K562 (cell line): ENCODE results near the gene CIAO2A. TPM values are rescaled to one million over a fixed set of nuclear protein-coding genes. Genes with fewer than 3 reads are reported as not detected.

Experiments
- ATAC-seq: fragments of 200-7000 bp; cut with Tn5 transposase; 3 replicates; pipeline ENCODE4 v1.9.1; 2020; ENCODE audit warnings: moderate library complexity
- BruUV-seq: library from RNA; stranded (reverse); fragments of 400-500 nt; replicated peaks from 2 replicates; lab custom pipeline; 2021; lab: Mats Ljungman, UMichigan
- CTCF ChIA-PET: fragments of 300-600 bp; formaldehyde crosslinking; extraction: SDS; loops from one replicate; lab custom pipeline; 2021; ENCODE audit warnings: low intra/inter-chr PET ratio; lab: Yijun Ruan, JAX
- POLR2A ChIA-PET: fragments of 300-600, 350-650 bp; sonication (Branson Sonifier 250); formaldehyde crosslinking; extraction: SDS; loops from one replicate; lab custom pipeline; 2021; ENCODE audit warnings: antibody characterized with exemption, inconsistent platforms; lab: Yijun Ruan, JAX
- DNase-seq, 4 experiments: peaks; one replicate each; pipeline versions ENCODE4 v3.0.0 to v3.0.0-alpha.2; 2011 to 2018; ENCODE audit warnings: low spot score in 3 of 4, mixed read lengths in 3 of 4; ENCODE audit errors: extremely low read depth in 1 of 4
- FAIRE-seq: peaks from 2 replicates; lab custom pipeline; 2011; peaks lifted over from hg19 to GRCh38; lab: Jason Lieb, UNC
- H2AFZ ChIP-seq: 2 replicates; pipeline ENCODE4 v1.6.0; 2011; ENCODE audit warnings: low read depth, low read length, control low read depth, inconsistent platforms
- H3K27ac ChIP-seq: fragments of 200-600 bp; 3 replicates; pipeline ENCODE4 v1.8.0; 2011; ENCODE audit warnings: low read depth, mild to moderate bottlenecking, control low read depth, inconsistent platforms, low read length, moderate library complexity, mixed read lengths; ENCODE audit errors: extremely low read depth
- H3K27me3 ChIP-seq, 2 experiments: fragments of 300-600 bp in 1 of 2; 2 replicates in 1 of 2; 3 replicates in 1 of 2; pipeline versions ENCODE4 v1.6.0 to v1.8.0; 2011; ENCODE audit warnings: inconsistent platforms in 2 of 2, low read length in 2 of 2, mild to moderate bottlenecking in 1 of 2, mixed read lengths in 1 of 2, moderate library complexity in 1 of 2; ENCODE audit not compliant: control insufficient read depth in 2 of 2, insufficient read depth in 2 of 2
- H3K36me3 ChIP-seq: fragments of 300-600 bp; 3 replicates; pipeline ENCODE4 v1.8.0; 2011; ENCODE audit warnings: mild to moderate bottlenecking, low read length, inconsistent platforms; ENCODE audit not compliant: control insufficient read depth, insufficient read depth
- H3K4me1 ChIP-seq, 2 experiments: fragments of 200-600 bp in 1 of 2; replicated peaks in 1 of 2; 2 replicates in 1 of 2; 3 replicates in 1 of 2; pipeline versions ENCODE4 v1.5.1 to v1.8.0; 2011; ENCODE audit warnings: inconsistent platforms in 2 of 2, low read length in 2 of 2, mild to moderate bottlenecking in 1 of 2, mixed read lengths in 1 of 2, moderate library complexity in 1 of 2; ENCODE audit not compliant: control insufficient read depth in 2 of 2, insufficient read depth in 2 of 2
- H3K4me2 ChIP-seq: 2 replicates; pipeline ENCODE4 v1.6.1; 2011; ENCODE audit warnings: low read length, control low read depth, inconsistent platforms, mixed read lengths; ENCODE audit not compliant: insufficient read depth
- H3K4me3 ChIP-seq: fragments of 200-600 bp; sonication (generic), shearing (Covaris generic); 2 replicates; pipeline ENCODE4 v1.5.1; 2016; ENCODE audit warnings: control low read depth, inconsistent platforms
- H3K79me2 ChIP-seq: fragments of 200-600 bp; 3 replicates; pipeline ENCODE4 v1.8.0; 2011; ENCODE audit warnings: low read length, inconsistent platforms; ENCODE audit not compliant: control insufficient read depth, insufficient read depth
- H3K9ac ChIP-seq, 2 experiments: 2 replicates each; pipeline versions ENCODE4 v1.6.0 to v1.6.1; 2011; ENCODE audit warnings: low read depth in 2 of 2, low read length in 2 of 2, control low read depth in 1 of 2, inconsistent platforms in 1 of 2, mild to moderate bottlenecking in 1 of 2, mixed read lengths in 1 of 2; ENCODE audit not compliant: insufficient read depth in 1 of 2
- H3K9me1 ChIP-seq: one replicate; pipeline ENCODE4 v1.6.0; 2011; ENCODE audit warnings: inconsistent platforms, mild to moderate bottlenecking, low read length, moderate library complexity; ENCODE audit not compliant: control insufficient read depth, insufficient read depth
- H3K9me3 ChIP-seq: replicated peaks from 2 replicates; pipeline ENCODE4 v1.5.1; 2011; ENCODE audit warnings: low read depth, low read length, inconsistent platforms; ENCODE audit not compliant: control insufficient read depth, insufficient read depth
- H4K20me1 ChIP-seq: replicated peaks from 2 replicates; pipeline ENCODE4 v1.6.1; 2011; ENCODE audit warnings: low read length, inconsistent platforms, mixed read lengths; ENCODE audit not compliant: control insufficient read depth, insufficient read depth
- FOXP1 ChIP-seq: sonication (generic); formaldehyde crosslinking; IDR thresholded peaks from 2 replicates; pipeline ENCODE4 v1.8.0; 2022; ENCODE audit warnings: mild to moderate bottlenecking, missing genetic modification reagents
- NR2F6 ChIP-seq: fragments of 450-650 bp; formaldehyde crosslinking; IDR thresholded peaks from 2 replicates; pipeline ENCODE4 v1.4.0; 2020; ENCODE audit warnings: mild to moderate bottlenecking
- PHTF2 ChIP-seq: fragments of 250-450 bp; sonication (Bioruptor Pico); IDR thresholded peaks from 2 replicates; pipeline ENCODE4 v1.5.0; 2021; ENCODE audit warnings: mild to moderate bottlenecking
- RBM22 ChIP-seq: fragments of 200-400 bp; formaldehyde crosslinking; IDR thresholded peaks from 2 replicates; pipeline ENCODE4 v1.6.1; 2018; ENCODE audit warnings: low read length, low read depth; ENCODE audit not compliant: poor library complexity, severe bottlenecking
- SAP30 ChIP-seq: fragments of 200-600 bp; sonication (generic); IDR thresholded peaks from 2 replicates; pipeline ENCODE4 v1.6.1; 2012; ENCODE audit warnings: borderline replicate concordance, low read depth, mild to moderate bottlenecking, moderate library complexity, low read length, control low read depth, inconsistent platforms; ENCODE audit not compliant: insufficient read depth, poor library complexity, severe bottlenecking
- SIX5 ChIP-seq, 2 experiments: IDR thresholded peaks; 2 replicates each; pipeline ENCODE4 v1.6.1; 2011; ENCODE audit warnings: low read length in 2 of 2, borderline replicate concordance in 1 of 2, low read depth in 1 of 2, mild to moderate bottlenecking in 1 of 2, moderate library complexity in 1 of 2; ENCODE audit not compliant: insufficient read depth in 1 of 2
- ZNF133 ChIP-seq: fragments of 250-450 bp; sonication (Bioruptor Pico); IDR thresholded peaks from 2 replicates; pipeline ENCODE4 v1.4.0; 2020; ENCODE audit warnings: mild to moderate bottlenecking
- WGBS: fragments of 100-300 bp; shearing (Covaris generic); methylation state at CpG from one replicate; pipeline ENCODE4 v1.1.6; 2016; ENCODE audit warnings: low coverage, mixed read lengths; ENCODE audit not compliant: insufficient coverage; ENCODE audit errors: missing lambda C conversion rate; 5-methylcytosine and 5-hydroxymethylcytosine counted together
- in situ Hi-C: fragments of 300-500 bp; cut with MboI; formaldehyde crosslinking; loops from 4 replicates; pipeline ENCODE4 v1.15.0; 2018; ENCODE audit warnings: inconsistent platforms, mixed read lengths
- intact Hi-C: fragments of 100-400 bp; cut with micrococcal nuclease; formaldehyde crosslinking; loops from 2 replicates; pipeline ENCODE4 v1.14.2; 2022
- polyA plus RNA-seq, 8 experiments: library from polyadenylated mRNA; depleted of rRNA in 4 of 8; stranded (reverse) in 5 of 8; unstranded in 3 of 8; fragments of >200 nt; fragmentation: Nextera tagmentation in 2 of 8; fragmentation: Illumina TruSeq in 1 of 8; extraction: Ambion mirVana in 2 of 8; extraction: Trizol in 1 of 8; gene quantifications; 2 replicates each; pipeline versions ENCODE4 v1.2.1 to v1.2.3, GENCODE V29; 2011 to 2014; ENCODE audit warnings: inconsistent platforms in 1 of 8, missing spikeins in 1 of 8
- total RNA-seq, 7 experiments: library from RNA; depleted of rRNA in 6 of 7; stranded (reverse); fragments of >200 nt in 6 of 7; fragmentation: Illumina TruSeq in 2 of 7; extraction: Trizol in 2 of 7; gene quantifications; 2 replicates each; pipeline versions ENCODE4 v1.2.1 to v1.2.3, GENCODE V29; 2011 to 2021; ENCODE audit warnings: low replicate concordance in 1 of 7
- TF ChIP-seq, protein P1 (sequence below): fragments of 450-650 bp; IDR thresholded peaks from 2 replicates; pipeline ENCODE4 v1.6.1; 2014; ENCODE audit warnings: low read depth, mild to moderate bottlenecking, moderate library complexity, borderline replicate concordance
- TF ChIP-seq, protein P2 (sequence below): fragments of 450-650 bp; IDR thresholded peaks from 2 replicates; pipeline ENCODE4 v1.6.1; 2018; ENCODE audit warnings: mild to moderate bottlenecking, low read depth; ENCODE audit not compliant: partially characterized antibody
- TF ChIP-seq, protein P3 (sequence below): IDR thresholded peaks from 2 replicates; pipeline ENCODE4 v1.6.1; 2012; ENCODE audit warnings: low read depth, low read length, improper control_type of control experiment, borderline replicate concordance

The CIAO2A gene
- total and polyA plus RNA-seq, 9 of the 15 experiments (the other 6 are each of a cell fraction or from before 2014, with no cell fraction given) = 161 to 429 (median 313) TPM

DNA sequence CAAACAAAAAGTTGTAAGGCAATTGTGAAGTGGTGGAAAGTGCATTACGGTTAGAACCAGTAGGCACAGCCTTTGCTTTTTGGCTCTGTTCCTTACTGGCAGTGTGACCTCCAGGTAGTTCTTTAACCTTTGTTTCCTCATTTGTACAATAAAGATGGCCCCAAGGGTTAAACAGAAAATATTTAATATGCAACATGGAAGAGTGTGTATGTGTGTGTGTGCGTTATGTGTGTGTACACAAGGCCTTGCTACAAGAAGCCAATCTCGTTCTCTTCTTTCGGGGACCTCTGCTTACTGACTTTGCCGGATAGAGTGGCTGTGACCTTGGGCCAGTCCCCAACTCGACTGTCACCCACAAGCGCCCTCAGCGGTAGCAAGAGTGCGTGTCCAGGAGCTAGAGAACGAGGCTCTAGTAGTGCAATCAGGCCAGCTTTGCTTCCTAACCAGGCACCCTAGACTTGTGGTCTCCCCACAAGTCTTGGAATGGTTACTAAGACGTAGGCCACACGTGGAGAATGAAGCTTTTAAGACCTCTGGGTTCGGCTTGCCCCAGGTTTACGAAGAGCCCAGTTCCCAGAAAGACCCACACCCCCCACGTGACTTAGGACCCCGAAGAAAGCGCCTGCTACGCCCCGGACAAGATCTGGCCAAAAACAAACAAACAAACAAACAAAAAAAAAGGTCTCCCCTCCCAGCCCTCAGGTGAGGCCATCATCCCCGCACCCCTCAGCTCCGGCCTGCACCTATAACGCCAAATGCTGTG lies 593 bp downstream of the CIAO2A start:
- CTCF ChIA-PET = interaction anchor here (1.2 to 3.1 kb wide), 2 partner anchors 266 to 341 kb away, joined by 3 to 18 read pairs; no protein-coding TSS in a partner anchor
- in situ Hi-C loops = no loop called here
- ATAC-seq = peak; percentile 67
- TSS peak; percentile 70 for BruUV-seq
- H2AFZ ChIP-seq = peak overlapping the region; percentile 97
- peaks cover 12% of the 10 kb centered on the region for H4K20me1 ChIP-seq
- under 1% methylated on average over 18 of the region's 22 CpGs for WGBS
- H3K79me2 ChIP-seq = peaks cover 89% of the 10 kb centered on the region
- peaks cover 31% of the 10 kb centered on the region; the same call in 2 of the 3 replicates for H3K36me3 ChIP-seq
- 0 out of 2 replicates have a peak, but pooled peaks cover 2% of the 10 kb centered on the region for H3K9me3 ChIP-seq
- peak overlapping the region; percentile 94 for H3K9ac ChIP-seq
- peak overlapping the region; percentile 99 for H3K27ac ChIP-seq
- intact Hi-C loops = no loop called here
- H3K9me1 ChIP-seq = no peaks in the 10 kb centered on the region
- no peaks in the 10 kb centered on the region for H3K27me3 ChIP-seq
- H3K4me1 ChIP-seq = peaks cover 8 to 25% of the 10 kb centered on the region in 2 experiments
- FAIRE-seq = peak; percentile 65
- POLR2A ChIA-PET = interaction anchor here (0.5 to 2.3 kb wide), 21 partner anchors 8 to 597 kb away, joined by 3 to 11 read pairs (median 4); partner anchors contain the start of genes PPIB and ZNF609
- H3K4me2 ChIP-seq = peak overlapping the region; percentile 95
- DNase-seq = peak; percentile 53 to 85 (median 58)
- peak overlapping the region; percentile 81 for H3K4me3 ChIP-seq
- TF ChIP-seq, protein P1, sequence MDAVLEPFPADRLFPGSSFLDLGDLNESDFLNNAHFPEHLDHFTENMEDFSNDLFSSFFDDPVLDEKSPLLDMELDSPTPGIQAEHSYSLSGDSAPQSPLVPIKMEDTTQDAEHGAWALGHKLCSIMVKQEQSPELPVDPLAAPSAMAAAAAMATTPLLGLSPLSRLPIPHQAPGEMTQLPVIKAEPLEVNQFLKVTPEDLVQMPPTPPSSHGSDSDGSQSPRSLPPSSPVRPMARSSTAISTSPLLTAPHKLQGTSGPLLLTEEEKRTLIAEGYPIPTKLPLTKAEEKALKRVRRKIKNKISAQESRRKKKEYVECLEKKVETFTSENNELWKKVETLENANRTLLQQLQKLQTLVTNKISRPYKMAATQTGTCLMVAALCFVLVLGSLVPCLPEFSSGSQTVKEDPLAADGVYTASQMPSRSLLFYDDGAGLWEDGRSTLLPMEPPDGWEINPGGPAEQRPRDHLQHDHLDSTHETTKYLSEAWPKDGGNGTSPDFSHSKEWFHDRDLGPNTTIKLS = no peak
- TF ChIP-seq RBM22 (no peak), ZNF133 (CRISPR knock-in tag) (no peak), SAP30 (peak; percentile 43), NR2F6 (CRISPR knock-in tag) (no peak), SIX5 (IDR thresholded peaks at IDR 0.05; ENCODE audit: borderline replicate concordance in 1 of 2, insufficient read depth in 1 of 2, low read depth in 1 of 2, low read length in 2 of 2) (no peak), FOXP1 (CRISPR knock-in tag) (no peak), PHTF2 (CRISPR knock-in tag) (no peak)
- TF ChIP-seq, protein P2, sequence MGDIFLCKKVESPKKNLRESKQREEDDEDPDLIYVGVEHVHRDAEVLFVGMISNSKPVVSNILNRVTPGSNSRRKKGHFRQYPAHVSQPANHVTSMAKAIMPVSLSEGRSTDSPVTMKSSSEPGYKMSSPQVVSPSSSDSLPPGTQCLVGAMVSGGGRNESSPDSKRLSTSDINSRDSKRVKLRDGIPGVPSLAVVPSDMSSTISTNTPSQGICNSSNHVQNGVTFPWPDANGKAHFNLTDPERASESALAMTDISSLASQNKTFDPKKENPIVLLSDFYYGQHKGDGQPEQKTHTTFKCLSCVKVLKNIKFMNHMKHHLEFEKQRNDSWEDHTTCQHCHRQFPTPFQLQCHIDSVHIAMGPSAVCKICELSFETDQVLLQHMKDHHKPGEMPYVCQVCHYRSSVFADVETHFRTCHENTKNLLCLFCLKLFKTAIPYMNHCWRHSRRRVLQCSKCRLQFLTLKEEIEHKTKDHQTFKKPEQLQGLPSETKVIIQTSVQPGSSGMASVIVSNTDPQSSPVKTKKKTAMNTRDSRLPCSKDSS = no peak
- TF ChIP-seq, protein P3, sequence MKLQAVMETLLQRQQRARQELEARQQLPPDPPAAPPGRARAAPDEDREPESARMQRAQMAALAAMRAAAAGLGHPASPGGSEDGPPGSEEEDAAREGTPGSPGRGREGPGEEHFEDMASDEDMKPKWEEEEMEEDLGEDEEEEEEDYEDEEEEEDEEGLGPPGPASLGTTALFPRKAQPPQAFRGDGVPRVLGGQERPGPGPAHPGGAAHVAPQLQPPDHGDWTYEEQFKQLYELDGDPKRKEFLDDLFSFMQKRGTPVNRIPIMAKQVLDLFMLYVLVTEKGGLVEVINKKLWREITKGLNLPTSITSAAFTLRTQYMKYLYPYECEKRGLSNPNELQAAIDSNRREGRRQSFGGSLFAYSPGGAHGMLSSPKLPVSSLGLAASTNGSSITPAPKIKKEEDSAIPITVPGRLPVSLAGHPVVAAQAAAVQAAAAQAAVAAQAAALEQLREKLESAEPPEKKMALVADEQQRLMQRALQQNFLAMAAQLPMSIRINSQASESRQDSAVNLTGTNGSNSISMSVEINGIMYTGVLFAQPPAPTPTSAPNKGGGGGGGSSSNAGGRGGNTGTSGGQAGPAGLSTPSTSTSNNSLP = no peak
